Activated CD4-positive, alpha-beta memory T cell treated with anti-CD3 and anti-CD28 coated beads, Interleukin-2, amount 10 ng/mL, durations not matched to agents 7 days and 5 days (primary cell): Measurements from ENCODE around the gene ADPRH. TPM values are rescaled to one million over a fixed set of nuclear protein-coding genes. Genes with fewer than 3 reads are reported as not detected.
A peak's percentile ranks its signal among the peaks of the same experiment; 100 is the strongest.
"Not testable (repeated sequence)": the region's sequence is repeated elsewhere in the genome, so short reads cannot be mapped to it uniquely, and the experiment has no call there.

Experiments used
- CTCF ChIA-PET: fragments of 350-600 bp; sonication (Branson Sonifier 250); formaldehyde crosslinking; loops from one replicate; lab custom pipeline; 2021; ENCODE audit warnings: antibody characterized with exemption, inconsistent platforms; lab: Charles Lee
- POLR2A ChIA-PET: fragments of 350-600 bp; sonication (Branson Sonifier 250); formaldehyde crosslinking; loops from one replicate; lab custom pipeline; 2021; ENCODE audit warnings: antibody characterized with exemption; lab: Charles Lee
- DNase-seq: peaks from one replicate; pipeline ENCODE4 v3.0.0-alpha.2; 2020
- H3K27ac Mint-ChIP-seq: one replicate; pipeline ENCODE4 v1.8.0; 2021; ENCODE audit warnings: mild to moderate bottlenecking, mixed read lengths
- H3K27me3 Mint-ChIP-seq: one replicate; pipeline ENCODE4 v1.8.0; 2021; ENCODE audit warnings: mixed read lengths
- H3K36me3 Mint-ChIP-seq: one replicate; pipeline ENCODE4 v1.8.0; 2021; ENCODE audit warnings: low read depth, mixed read lengths
- H3K4me1 Mint-ChIP-seq: one replicate; pipeline ENCODE4 v1.8.0; 2021; ENCODE audit warnings: mixed read lengths
- H3K4me3 Mint-ChIP-seq: one replicate; pipeline ENCODE4 v1.8.0; 2021; ENCODE audit warnings: mild to moderate bottlenecking, mixed read lengths
- H3K9me3 Mint-ChIP-seq: one replicate; pipeline ENCODE4 v1.8.0; 2021; ENCODE audit warnings: mixed read lengths
- total RNA-seq, 2 experiments: library from RNA; stranded (reverse); gene quantifications; one replicate each; pipeline ENCODE4 v1.2.3, GENCODE V29; 2021

Gene ADPRH
- total RNA-seq, 2 experiments from 2014 or later, result 8.6 to 8.8 TPM

- DNase-seq, result no peak
- peaks cover 19% of the 10 kb centered on the region for H3K9me3 Mint-ChIP-seq
Measured at GRCh38 chr3:119588112-119588511, 8.8 kb downstream of the ADPRH start.

GRCh38 chr3:119589102-119589773 lies 9.9 kb downstream of the ADPRH start:
- no peak for DNase-seq
- Mint-ChIP-seq H3K27ac (no peak overlapping the region), H3K27me3 (peaks cover 7% of the 10 kb centered on the region), H3K4me3 (no peak overlapping the region), H3K4me1 (peaks cover 26% of the 10 kb centered on the region), H3K9me3 (peaks cover 19% of the 10 kb centered on the region), H3K36me3 (peaks cover 33% of the 10 kb centered on the region)
- ChIA-PET POLR2A (interaction anchor here (1.3 kb wide), 1 partner anchor 9 kb away, joined by 3 read pairs; no protein-coding TSS in a partner anchor), CTCF (interaction anchor here (0.6 to 3.1 kb wide), 2 partner anchors 11 to 153 kb away, joined by 5 to 12 read pairs; no protein-coding TSS in a partner anchor)

More at GRCh38 chr3:119588112-119588511, 8.8 kb downstream of the ADPRH start:
- Mint-ChIP-seq H3K36me3 (peaks cover 33% of the 10 kb centered on the region), H3K27me3 (peaks cover 6% of the 10 kb centered on the region), H3K4me3 (no peak overlapping the region), H3K4me1 (peaks cover 26% of the 10 kb centered on the region), H3K27ac (no peak overlapping the region)
- ChIA-PET POLR2A (interaction anchor here (0.7 to 1.7 kb wide), 2 partner anchors 13 to 89 kb away, joined by 3 to 4 read pairs; partner anchors contain the start of gene COX17), CTCF (interaction anchor here (0.6 to 3.1 kb wide), 3 partner anchors 12 to 29 kb away, joined by 3 to 12 read pairs (median 4); partner anchors contain the start of gene CD80)

- DNase-seq, result no peak
- H3K27ac Mint-ChIP-seq, result no peak overlapping the region
- peaks cover 7% of the 10 kb centered on the region for H3K27me3 Mint-ChIP-seq
- H3K4me3 Mint-ChIP-seq, result no peak overlapping the region
- ChIA-PET CTCF (no interaction called here), POLR2A (interaction anchor here (1.3 kb wide), 1 partner anchor 11 kb away, joined by 3 read pairs; no protein-coding TSS in a partner anchor)
- peaks cover 33% of the 10 kb centered on the region for H3K36me3 Mint-ChIP-seq
- H3K9me3 Mint-ChIP-seq, result peaks cover 19% of the 10 kb centered on the region
- peaks cover 27% of the 10 kb centered on the region for H3K4me1 Mint-ChIP-seq
Measured at GRCh38 chr3:119590706-119591105, 11.4 kb downstream of the ADPRH start.

- ChIA-PET CTCF (no interaction called here), POLR2A (no interaction called here)
- peaks cover 19% of the 10 kb centered on the region for H3K9me3 Mint-ChIP-seq
- peaks cover 7% of the 10 kb centered on the region for H3K27me3 Mint-ChIP-seq
- peaks cover 37% of the 10 kb centered on the region for H3K4me1 Mint-ChIP-seq
- no peak overlapping the region for H3K4me3 Mint-ChIP-seq
- DNase-seq, result no peak
- peaks cover 28% of the 10 kb centered on the region for H3K36me3 Mint-ChIP-seq
- no peak overlapping the region for H3K27ac Mint-ChIP-seq
Measured at GRCh38 chr3:119592861-119593260, 13.6 kb downstream of the ADPRH start.

- peaks cover 15% of the 10 kb centered on the region for H3K9me3 Mint-ChIP-seq
- ChIA-PET POLR2A (no interaction called here), CTCF (no interaction called here)
- peaks cover 19% of the 10 kb centered on the region for H3K36me3 Mint-ChIP-seq
- no peak for DNase-seq
- H3K27ac Mint-ChIP-seq, result no peak overlapping the region
- no peak overlapping the region for H3K4me3 Mint-ChIP-seq
- H3K27me3 Mint-ChIP-seq, result peaks cover 5% of the 10 kb centered on the region
- H3K4me1 Mint-ChIP-seq, result peaks cover 34% of the 10 kb centered on the region
Measured at GRCh38 chr3:119594066-119594465, 14.8 kb downstream of the ADPRH start.

GRCh38 chr3:119594929-119595328 lies 15.6 kb downstream of the ADPRH start:
- H3K4me3 Mint-ChIP-seq, H3K27me3 Mint-ChIP-seq, DNase-seq, H3K27ac Mint-ChIP-seq, POLR2A ChIA-PET: not testable (repeated sequence)
- Mint-ChIP-seq H3K4me1 (peaks cover 35% of the 10 kb centered on the region), H3K36me3 (peaks cover 11% of the 10 kb centered on the region), H3K9me3 (peaks cover 11% of the 10 kb centered on the region)
- CTCF ChIA-PET, result interaction anchor here (0.6 to 1.5 kb wide), 2 partner anchors 86 to 579 kb away, joined by 3 to 4 read pairs; no protein-coding TSS in a partner anchor

GRCh38 chr3:119595639-119596334 lies 16.5 kb downstream of the ADPRH start:
- Mint-ChIP-seq H3K36me3 (peaks cover 3% of the 10 kb centered on the region), H3K4me1 (peaks cover 41% of the 10 kb centered on the region), H3K9me3 (peaks cover 2% of the 10 kb centered on the region), H3K27me3 (peaks cover 3% of the 10 kb centered on the region), H3K4me3 (no peak overlapping the region), H3K27ac (no peak overlapping the region)
- no peak for DNase-seq
- ChIA-PET POLR2A (no interaction called here), CTCF (interaction anchor here (1.5 kb wide), 1 partner anchor 85 kb away, joined by 4 read pairs; no protein-coding TSS in a partner anchor)

GRCh38 chr3:119596398-119596797 lies 17.1 kb downstream of the ADPRH start:
- Mint-ChIP-seq H3K27ac (no peak overlapping the region), H3K27me3 (peaks cover 3% of the 10 kb centered on the region), H3K4me3 (no peak overlapping the region), H3K36me3 (no peaks in the 10 kb centered on the region), H3K4me1 (peaks cover 46% of the 10 kb centered on the region), H3K9me3 (no peaks in the 10 kb centered on the region)
- POLR2A ChIA-PET, result no interaction called here
- CTCF ChIA-PET, result interaction anchor here (1.5 kb wide), 1 partner anchor 84 kb away, joined by 4 read pairs; no protein-coding TSS in a partner anchor
- no peak for DNase-seq

GRCh38 chr3:119597548-119598288 lies 18.4 kb downstream of the ADPRH start, which contains the start of gene PLA1A:
PLA1A (plus strand) TSS chr3:119597885; CDS start chr3:119597914, 29 bp downstream.
- ChIA-PET POLR2A (no interaction called here), CTCF (no interaction called here)
- H3K4me3 Mint-ChIP-seq, result no peak within 1 kb of the TSS
- peaks cover 46% of the 10 kb centered on the region for H3K4me1 Mint-ChIP-seq
- peaks cover 3% of the 10 kb centered on the region for H3K27me3 Mint-ChIP-seq
- no peaks in the 10 kb centered on the region for H3K9me3 Mint-ChIP-seq
- H3K27ac Mint-ChIP-seq, result peak within 1 kb of the TSS; percentile 61
- DNase-seq, result no peak
- H3K36me3 Mint-ChIP-seq, result no peaks in the 10 kb centered on the region

GRCh38 chr3:119598410-119599098 lies 19.3 kb downstream of the ADPRH start:
- DNase-seq, result no peak
- ChIA-PET CTCF (interaction anchor here (1.0 kb wide), 1 partner anchor 59 kb away, joined by 4 read pairs; no protein-coding TSS in a partner anchor), POLR2A (interaction anchor here (0.7 to 3.1 kb wide), 4 partner anchors 19 to 78 kb away, joined by 3 to 18 read pairs (median 8); partner anchors contain the start of genes ADPRH, CD80 and COX17)
- no peaks in the 10 kb centered on the region for H3K36me3 Mint-ChIP-seq
- H3K4me3 Mint-ChIP-seq, result no peak overlapping the region
- peaks cover 48% of the 10 kb centered on the region for H3K4me1 Mint-ChIP-seq
- peak overlapping the region; percentile 61 for H3K27ac Mint-ChIP-seq
- no peaks in the 10 kb centered on the region for H3K27me3 Mint-ChIP-seq
- no peaks in the 10 kb centered on the region for H3K9me3 Mint-ChIP-seq

GRCh38 chr3:119599558-119600174 lies 20.4 kb downstream of the ADPRH start:
- peaks cover 53% of the 10 kb centered on the region for H3K4me1 Mint-ChIP-seq
- peak overlapping the region; percentile 61 for H3K27ac Mint-ChIP-seq
- no peaks in the 10 kb centered on the region for H3K36me3 Mint-ChIP-seq
- DNase-seq, result no peak
- CTCF ChIA-PET, result interaction anchor here (0.8 to 2.2 kb wide), 8 partner anchors 12 to 143 kb away, joined by 3 to 19 read pairs (median 4); partner anchors contain the start of gene ADPRH
- no peak overlapping the region for H3K4me3 Mint-ChIP-seq
- POLR2A ChIA-PET, result interaction anchor here (0.7 to 3.1 kb wide), 7 partner anchors 9 to 101 kb away, joined by 3 to 18 read pairs (median 3); partner anchors contain the start of genes ADPRH, CD80, COX17 and TIMMDC1
- H3K9me3 Mint-ChIP-seq, result no peaks in the 10 kb centered on the region
- H3K27me3 Mint-ChIP-seq, result no peaks in the 10 kb centered on the region
